Skin of body (tissue), 1 donor: ENCODE data around the gene WDR36. TPM values are rescaled to one million over a fixed set of nuclear protein-coding genes. Genes with fewer than 3 reads are reported as not detected.

Experiments used
- total RNA-seq: library from RNA; depleted of rRNA; stranded (reverse); fragments of >200 nt; gene quantifications from one replicate; pipeline ENCODE4 v1.2.3, GENCODE V29; 2014

Gene WDR36
- total RNA-seq, 1 donor from 2014 or later: 33.7 TPM

Other genes starting within 250 kb of the WDR36 start
- 0.59 TPM for gene TSLP, start 20.6 kb upstream of the WDR36 start, total RNA-seq
- gene CAMK4, start 132.0 kb downstream of the WDR36 start, total RNA-seq: 6.0 TPM